OCI-LY1 (cell line): ENCODE results near the gene GRIP1.

Source experiments
- EZH2 ChIP-seq: fragments of 200-600 bp; sonication (generic), shearing (Covaris generic); IDR thresholded peaks from 2 replicates; pipeline ENCODE4 v1.8.0; 2017; ENCODE audit warnings: borderline replicate concordance, mixed run types, mild to moderate bottlenecking, antibody characterized with exemption, low read length, moderate library complexity, mixed read lengths
- TF ChIP-seq, protein P1 (sequence below): fragments of 200-600 bp; sonication (generic), shearing (Covaris generic); IDR thresholded peaks from 2 replicates; pipeline ENCODE4 v1.5.1; 2017; ENCODE audit warnings: mild to moderate bottlenecking, antibody characterized with exemption, low read length, moderate library complexity, mixed read lengths

DNA sequence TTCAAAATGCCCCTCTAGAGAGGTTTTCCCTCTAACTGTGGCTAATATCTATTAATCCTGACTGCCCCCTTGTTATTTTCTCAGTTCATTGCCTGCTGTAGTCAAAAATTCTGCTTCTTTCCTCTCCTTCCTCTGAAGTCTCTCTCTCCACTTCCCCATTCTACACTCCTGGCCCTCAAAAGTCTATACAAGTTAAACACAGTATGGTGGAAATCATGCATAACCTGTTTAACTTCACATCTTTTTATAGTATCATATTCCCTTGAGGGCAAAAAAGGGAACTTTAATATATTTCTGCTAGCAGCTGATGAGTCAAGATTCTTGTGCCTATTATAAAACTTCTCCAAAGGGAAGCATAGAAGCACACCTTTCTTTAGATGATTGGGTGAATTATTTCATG, 16.7 kb downstream of the GRIP1 start:
- TF ChIP-seq, protein P1, sequence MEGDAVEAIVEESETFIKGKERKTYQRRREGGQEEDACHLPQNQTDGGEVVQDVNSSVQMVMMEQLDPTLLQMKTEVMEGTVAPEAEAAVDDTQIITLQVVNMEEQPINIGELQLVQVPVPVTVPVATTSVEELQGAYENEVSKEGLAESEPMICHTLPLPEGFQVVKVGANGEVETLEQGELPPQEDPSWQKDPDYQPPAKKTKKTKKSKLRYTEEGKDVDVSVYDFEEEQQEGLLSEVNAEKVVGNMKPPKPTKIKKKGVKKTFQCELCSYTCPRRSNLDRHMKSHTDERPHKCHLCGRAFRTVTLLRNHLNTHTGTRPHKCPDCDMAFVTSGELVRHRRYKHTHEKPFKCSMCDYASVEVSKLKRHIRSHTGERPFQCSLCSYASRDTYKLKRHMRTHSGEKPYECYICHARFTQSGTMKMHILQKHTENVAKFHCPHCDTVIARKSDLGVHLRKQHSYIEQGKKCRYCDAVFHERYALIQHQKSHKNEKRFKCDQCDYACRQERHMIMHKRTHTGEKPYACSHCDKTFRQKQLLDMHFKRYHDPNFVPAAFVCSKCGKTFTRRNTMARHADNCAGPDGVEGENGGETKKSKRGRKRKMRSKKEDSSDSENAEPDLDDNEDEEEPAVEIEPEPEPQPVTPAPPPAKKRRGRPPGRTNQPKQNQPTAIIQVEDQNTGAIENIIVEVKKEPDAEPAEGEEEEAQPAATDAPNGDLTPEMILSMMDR, result no peak
- TF ChIP-seq EZH2, result no peak
